Lower leg skin (tissue), 3 donors: ENCODE measurements around the gene ABHD11.

Source experiments
- CTCF ChIP-seq, 3 donors: fragments of 450-650 bp; IDR thresholded peaks; one replicate each; pipeline ENCODE4 v1.5.1; 2016; ENCODE audit warnings: antibody characterized with exemption in 3 of 3, mild to moderate bottlenecking in 3 of 3, moderate library complexity in 2 of 3
- POLR2A ChIP-seq, 2 donors: fragments of 450-650 bp; IDR thresholded peaks; one replicate each; pipeline ENCODE4 v1.6.1; 2016 to 2017; ENCODE audit warnings: antibody characterized with exemption in 2 of 2, mild to moderate bottlenecking in 1 of 2, moderate library complexity in 1 of 2

- TF ChIP-seq CTCF (IDR thresholded peaks at IDR 0.05): no peak
- TF ChIP-seq POLR2A (IDR thresholded peaks at IDR 0.05): no peak
These were observed 31.5 kb downstream of the ABHD11 start for GRCh38 chr7:73707045-73707631.
